ENCODE data around the gene MAU2. TPM values are rescaled to one million over a fixed set of nuclear protein-coding genes. Genes with fewer than 3 reads are reported as not detected.

MAU2 gene
- total RNA-seq, 1 experiment from 2014 or later = 38.0 TPM

DNA sequence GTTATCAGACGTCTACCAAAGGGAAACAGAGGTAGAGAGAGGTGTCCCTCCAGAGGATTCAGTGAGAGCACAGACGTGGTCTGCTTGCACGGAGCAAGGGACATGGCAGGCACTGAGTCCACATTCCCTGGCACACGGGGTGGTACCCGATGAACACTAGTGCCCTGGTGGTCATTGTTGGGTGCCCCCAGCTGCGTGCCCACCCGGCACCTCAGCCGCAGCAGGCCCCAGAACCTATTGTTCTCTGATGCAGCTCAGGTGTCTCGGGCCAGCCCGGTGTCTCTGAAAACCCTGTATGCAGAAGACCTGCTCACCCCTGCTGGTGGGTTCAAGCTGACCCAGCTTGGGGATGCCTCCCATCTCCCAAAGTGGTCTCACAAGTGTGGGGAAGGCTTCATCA is 12.3 kb upstream of the MAU2 start:
- no peaks in the 10 kb centered on the region for H3K4me1 ChIP-seq (ENCODE audit: control insufficient read depth, insufficient read depth, low read length)
- ChIA-PET CTCF (no interaction called here), POLR2A (no interaction called here)
- BruUV-seq (replicated peaks) = no TSS peak
- no peak overlapping the region for H3K27ac ChIP-seq (ENCODE audit: low read length)
- H3K27me3 ChIP-seq (ENCODE audit: control insufficient read depth, insufficient read depth, low read length) = no peaks in the 10 kb centered on the region
- no peak for DNase-seq (ENCODE audit: low read depth, low spot score)
- ATAC-seq = no peak
- in situ Hi-C loops (cut with HindIII; ENCODE audit: low pct_unique_long_range_greater_than_20kb, low sequenced_read_pairs) = no loop called here
- intact Hi-C loops (cut with micrococcal nuclease; ENCODE audit: unreplicated experiment) = no loop called here
- no peaks in the 10 kb centered on the region for H3K9me3 ChIP-seq (ENCODE audit: control insufficient read depth, insufficient read depth, low read depth, low read length)
- no peak for TF ChIP-seq SIN3A (IDR thresholded peaks at IDR 0.05; ENCODE audit: borderline replicate concordance, insufficient read depth, low read depth, low read length)
- TF ChIP-seq, protein P1, sequence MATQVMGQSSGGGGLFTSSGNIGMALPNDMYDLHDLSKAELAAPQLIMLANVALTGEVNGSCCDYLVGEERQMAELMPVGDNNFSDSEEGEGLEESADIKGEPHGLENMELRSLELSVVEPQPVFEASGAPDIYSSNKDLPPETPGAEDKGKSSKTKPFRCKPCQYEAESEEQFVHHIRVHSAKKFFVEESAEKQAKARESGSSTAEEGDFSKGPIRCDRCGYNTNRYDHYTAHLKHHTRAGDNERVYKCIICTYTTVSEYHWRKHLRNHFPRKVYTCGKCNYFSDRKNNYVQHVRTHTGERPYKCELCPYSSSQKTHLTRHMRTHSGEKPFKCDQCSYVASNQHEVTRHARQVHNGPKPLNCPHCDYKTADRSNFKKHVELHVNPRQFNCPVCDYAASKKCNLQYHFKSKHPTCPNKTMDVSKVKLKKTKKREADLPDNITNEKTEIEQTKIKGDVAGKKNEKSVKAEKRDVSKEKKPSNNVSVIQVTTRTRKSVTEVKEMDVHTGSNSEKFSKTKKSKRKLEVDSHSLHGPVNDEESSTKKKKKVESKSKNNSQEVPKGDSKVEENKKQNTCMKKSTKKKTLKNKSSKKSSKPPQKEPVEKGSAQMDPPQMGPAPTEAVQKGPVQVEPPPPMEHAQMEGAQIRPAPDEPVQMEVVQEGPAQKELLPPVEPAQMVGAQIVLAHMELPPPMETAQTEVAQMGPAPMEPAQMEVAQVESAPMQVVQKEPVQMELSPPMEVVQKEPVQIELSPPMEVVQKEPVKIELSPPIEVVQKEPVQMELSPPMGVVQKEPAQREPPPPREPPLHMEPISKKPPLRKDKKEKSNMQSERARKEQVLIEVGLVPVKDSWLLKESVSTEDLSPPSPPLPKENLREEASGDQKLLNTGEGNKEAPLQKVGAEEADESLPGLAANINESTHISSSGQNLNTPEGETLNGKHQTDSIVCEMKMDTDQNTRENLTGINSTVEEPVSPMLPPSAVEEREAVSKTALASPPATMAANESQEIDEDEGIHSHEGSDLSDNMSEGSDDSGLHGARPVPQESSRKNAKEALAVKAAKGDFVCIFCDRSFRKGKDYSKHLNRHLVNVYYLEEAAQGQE (IDR thresholded peaks at IDR 0.05; ENCODE audit: insufficient read depth in 1 of 2, low read depth in 2 of 2, low read length in 1 of 2) = no peak
- TF ChIP-seq TCF7L2 (IDR thresholded peaks at IDR 0.05; ENCODE audit: low read depth, low read length) = no peak
- TF ChIP-seq, protein P2, sequence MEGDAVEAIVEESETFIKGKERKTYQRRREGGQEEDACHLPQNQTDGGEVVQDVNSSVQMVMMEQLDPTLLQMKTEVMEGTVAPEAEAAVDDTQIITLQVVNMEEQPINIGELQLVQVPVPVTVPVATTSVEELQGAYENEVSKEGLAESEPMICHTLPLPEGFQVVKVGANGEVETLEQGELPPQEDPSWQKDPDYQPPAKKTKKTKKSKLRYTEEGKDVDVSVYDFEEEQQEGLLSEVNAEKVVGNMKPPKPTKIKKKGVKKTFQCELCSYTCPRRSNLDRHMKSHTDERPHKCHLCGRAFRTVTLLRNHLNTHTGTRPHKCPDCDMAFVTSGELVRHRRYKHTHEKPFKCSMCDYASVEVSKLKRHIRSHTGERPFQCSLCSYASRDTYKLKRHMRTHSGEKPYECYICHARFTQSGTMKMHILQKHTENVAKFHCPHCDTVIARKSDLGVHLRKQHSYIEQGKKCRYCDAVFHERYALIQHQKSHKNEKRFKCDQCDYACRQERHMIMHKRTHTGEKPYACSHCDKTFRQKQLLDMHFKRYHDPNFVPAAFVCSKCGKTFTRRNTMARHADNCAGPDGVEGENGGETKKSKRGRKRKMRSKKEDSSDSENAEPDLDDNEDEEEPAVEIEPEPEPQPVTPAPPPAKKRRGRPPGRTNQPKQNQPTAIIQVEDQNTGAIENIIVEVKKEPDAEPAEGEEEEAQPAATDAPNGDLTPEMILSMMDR (IDR thresholded peaks at IDR 0.05) = no peak
- TF ChIP-seq POLR2AphosphoS5 (IDR thresholded peaks at IDR 0.05; ENCODE audit: low read depth, low read length) = no peak
- no peaks in the 10 kb centered on the region for H3K36me3 ChIP-seq (ENCODE audit: control insufficient read depth, insufficient read depth, low read length)
- H3K4me3 ChIP-seq (ENCODE audit: low read depth in 2 of 2, low read length in 2 of 2) = no peak overlapping the region

DNA sequence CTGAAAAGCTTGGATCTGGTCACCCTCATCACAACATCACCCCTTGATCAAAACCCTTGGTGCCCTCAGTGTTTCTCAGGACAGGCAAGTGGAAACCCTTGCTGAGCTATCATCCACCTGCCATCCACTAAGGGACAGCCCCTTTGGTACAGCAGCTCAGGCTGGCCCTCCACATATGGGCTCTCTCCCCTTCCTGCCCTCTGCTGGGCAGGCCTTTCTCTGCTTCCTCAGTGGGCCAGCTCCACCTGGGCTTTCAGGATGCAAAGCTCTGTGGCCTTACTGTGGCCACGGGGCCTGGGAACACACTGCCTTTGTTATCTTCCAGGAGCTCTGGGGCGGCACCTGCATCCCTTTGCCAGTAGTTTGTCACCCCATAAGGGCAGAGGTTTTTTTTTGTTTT is 5.2 kb upstream of the MAU2 start:
- POLR2A ChIA-PET = interaction anchor here (0.5 kb wide), 1 partner anchor 11 kb away, joined by 4 read pairs; no protein-coding TSS in a partner anchor
- BruUV-seq (replicated peaks) = no TSS peak
- no peak for DNase-seq (ENCODE audit: low read depth, low spot score)
- CTCF ChIA-PET = interaction anchor here (0.5 to 1.0 kb wide), 3 partner anchors 27 to 170 kb away, joined by 3 to 8 read pairs (median 8); no protein-coding TSS in a partner anchor
- H3K27ac ChIP-seq (ENCODE audit: low read length) = no peak overlapping the region
- peaks cover 5% of the 10 kb centered on the region; the same call in 1 of the 2 replicates for H3K4me1 ChIP-seq (ENCODE audit: control insufficient read depth, insufficient read depth, low read length)
- no peaks in the 10 kb centered on the region for H3K9me3 ChIP-seq (ENCODE audit: control insufficient read depth, insufficient read depth, low read depth, low read length)
- TF ChIP-seq, protein P2 (IDR thresholded peaks at IDR 0.05) = no peak
- TF ChIP-seq TCF7L2 (IDR thresholded peaks at IDR 0.05; ENCODE audit: low read depth, low read length) (no peak), POLR2AphosphoS5 (IDR thresholded peaks at IDR 0.05; ENCODE audit: low read depth, low read length) (no peak), SIN3A (IDR thresholded peaks at IDR 0.05; ENCODE audit: borderline replicate concordance, insufficient read depth, low read depth, low read length) (no peak)
- TF ChIP-seq, protein P1 (IDR thresholded peaks at IDR 0.05; ENCODE audit: insufficient read depth in 1 of 2, low read depth in 2 of 2, low read length in 1 of 2) = no peak
- ATAC-seq = no peak
- no peaks in the 10 kb centered on the region for H3K27me3 ChIP-seq (ENCODE audit: control insufficient read depth, insufficient read depth, low read length)
- no peaks in the 10 kb centered on the region; the same call in 1 of the 2 replicates for H3K36me3 ChIP-seq (ENCODE audit: control insufficient read depth, insufficient read depth, low read length)
- intact Hi-C loops (cut with micrococcal nuclease; ENCODE audit: unreplicated experiment) = no loop called here
- H3K4me3 ChIP-seq (ENCODE audit: low read depth in 2 of 2, low read length in 2 of 2) = no peak overlapping the region
- in situ Hi-C loops (cut with HindIII; ENCODE audit: low pct_unique_long_range_greater_than_20kb, low sequenced_read_pairs) = no loop called here
